ENCODE results near the gene LRATD1.
"Not testable (repeated sequence)": the region's sequence is repeated elsewhere in the genome, so short reads cannot be mapped to it uniquely, and the experiment has no call there.

Gene LRATD1

GRCh38 chr2:14621114-14621513 is 11.4 kb upstream of the LRATD1 start:
- H3K4me1 ChIP-seq (ENCODE audit: control insufficient read depth, insufficient read depth, low read length): no peaks in the 10 kb centered on the region
- no peak overlapping the region for H3K27ac ChIP-seq (ENCODE audit: extremely low read depth, low read depth, low read length)
- no peaks in the 10 kb centered on the region for H3K9me3 ChIP-seq (ENCODE audit: control insufficient read depth, insufficient read depth, low read depth, low read length)
- ChIA-PET CTCF (interaction anchor here (0.7 to 0.9 kb wide), 2 partner anchors 14 to 255 kb away, joined by 3 to 4 read pairs; no protein-coding TSS in a partner anchor), POLR2A (no interaction called here)
- no peak overlapping the region for H3K4me3 ChIP-seq (ENCODE audit: low read depth, low read length)
- H3K36me3 ChIP-seq (ENCODE audit: control insufficient read depth in 2 of 2, insufficient read depth in 1 of 2, low read length in 2 of 2): no peaks in the 10 kb centered on the region
- TF ChIP-seq ZBTB44 (tag by site-specific recombination; IDR thresholded peaks at IDR 0.05) (no peak), ZNF692 (tag by site-specific recombination; IDR thresholded peaks at IDR 0.05) (no peak), PRDM1 (tag by site-specific recombination; IDR thresholded peaks at IDR 0.05) (no peak), GFI1B (tag by site-specific recombination; IDR thresholded peaks at IDR 0.05) (no peak), TRIM28 (IDR thresholded peaks at IDR 0.05; ENCODE audit: borderline replicate concordance, low read length) (no peak), ELK4 (IDR thresholded peaks at IDR 0.05; ENCODE audit: borderline replicate concordance, low read depth, low read length) (no peak), HOXD13 (CRISPR knock-in tag; IDR thresholded peaks at IDR 0.05; ENCODE audit: borderline replicate concordance) (no peak), ZNF561 (tag by site-specific recombination; IDR thresholded peaks at IDR 0.05; ENCODE audit: borderline replicate concordance) (no peak), SCRT1 (tag by site-specific recombination; IDR thresholded peaks at IDR 0.05; ENCODE audit: borderline replicate concordance) (no peak), ZNF473 (tag by site-specific recombination; IDR thresholded peaks at IDR 0.05) (no peak)

- ChIA-PET POLR2A (no interaction called here), CTCF (interaction anchor here (0.6 to 0.7 kb wide), 2 partner anchors 20 to 254 kb away, joined by 3 read pairs; no protein-coding TSS in a partner anchor)
- Histone ChIP-seq H3K27ac (ENCODE audit: extremely low read depth, low read depth, low read length) (no peak overlapping the region), H3K4me3 (ENCODE audit: low read depth, low read length) (no peak overlapping the region), H3K4me1 (ENCODE audit: control insufficient read depth, insufficient read depth, low read length) (no peaks in the 10 kb centered on the region; the same call in 1 of the 2 replicates), H3K36me3 (ENCODE audit: control insufficient read depth in 2 of 2, insufficient read depth in 1 of 2, low read length in 2 of 2) (no peaks in the 10 kb centered on the region), H3K9me3 (ENCODE audit: control insufficient read depth, insufficient read depth, low read depth, low read length) (no peaks in the 10 kb centered on the region)
- no peak for TF ChIP-seq ZNF529 (tag by site-specific recombination; IDR thresholded peaks at IDR 0.05; ENCODE audit: insufficient replicate concordance)
- TF ChIP-seq ZBTB21 (tag by site-specific recombination; IDR thresholded peaks at IDR 0.05): no peak
- no peak for TF ChIP-seq KLF16 (tag by site-specific recombination; IDR thresholded peaks at IDR 0.05)
- no peak for TF ChIP-seq REPIN1 (tag by site-specific recombination; IDR thresholded peaks at IDR 0.05; ENCODE audit: low read depth)
These were observed 10.5 kb upstream of the LRATD1 start for GRCh38 chr2:14621906-14622549.

- POLR2A ChIA-PET; H3K4me3 ChIP-seq (ENCODE audit: low read depth, low read length); H3K36me3 ChIP-seq (ENCODE audit: control insufficient read depth in 2 of 2, insufficient read depth in 1 of 2, low read length in 2 of 2); H3K4me1 ChIP-seq (ENCODE audit: control insufficient read depth, insufficient read depth, low read length); H3K9me3 ChIP-seq (ENCODE audit: control insufficient read depth, insufficient read depth, low read depth, low read length); H3K27ac ChIP-seq (ENCODE audit: extremely low read depth, low read depth, low read length): not testable (repeated sequence)
- CTCF ChIA-PET: interaction anchor here (0.6 kb wide), 1 partner anchor 12 kb away, joined by 3 read pairs; no protein-coding TSS in a partner anchor
These were observed 10.0 kb upstream of the LRATD1 start for GRCh38 chr2:14622550-14622939.

All from HEK293 (cell line).